MM.1S (cell line): Measurements from ENCODE around the gene NTN1.

Experiments used
- CTCF ChIP-seq: fragments of 300-600 bp; sonication (generic); IDR thresholded peaks from 2 replicates; pipeline ENCODE4 v1.5.1; 2016; ENCODE audit warnings: antibody characterized with exemption, low read length, mixed read lengths
- EZH2 ChIP-seq: fragments of 300-600 bp; sonication (generic); optimal IDR thresholded peaks from 2 replicates; pipeline ENCODE3; 2017; ENCODE audit warnings: low read depth, mild to moderate bottlenecking, antibody characterized with exemption, low read length, mixed read lengths
- EZH2phosphoT487 ChIP-seq: fragments of 300-600 bp; sonication (generic); IDR thresholded peaks from 2 replicates; pipeline ENCODE4 v1.6.1; 2018; ENCODE audit warnings: antibody characterized with exemption, low read length

- TF ChIP-seq EZH2phosphoT487 (no peak), CTCF (no peak), EZH2 (no peak)
Measured at GRCh38 chr17:9232591-9233270, 211.4 kb downstream of the NTN1 start.
